ENCODE results near the gene MACROD2.
"Not testable (repeated sequence)": the region's sequence is repeated elsewhere in the genome, so short reads cannot be mapped to it uniquely, and the experiment has no call there.

MACROD2 gene

DNA sequence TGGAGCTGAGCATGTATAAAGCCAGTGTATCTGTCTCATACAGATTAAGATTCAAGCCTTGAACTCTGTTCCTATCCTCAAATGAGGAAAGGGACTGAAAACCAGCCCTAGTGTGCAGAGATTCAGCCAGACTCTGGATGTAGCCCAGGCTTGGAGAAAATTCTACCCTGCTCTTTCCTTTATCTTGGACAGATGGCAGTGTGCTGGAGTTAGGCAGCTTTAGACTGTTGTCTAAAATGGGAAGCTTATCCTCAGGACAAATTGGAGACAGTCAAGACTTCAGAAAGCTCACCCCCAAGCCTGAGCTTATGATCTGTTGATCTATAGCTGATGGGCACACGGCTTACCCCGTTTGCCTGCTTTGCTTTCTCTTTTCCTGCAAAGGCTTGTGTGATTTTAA lies 1520.4 kb downstream of the MACROD2 start:
- no peak for DNase-seq

GRCh38 chr20:15520930-15521524 lies 1525.7 kb downstream of the MACROD2 start:
- no peak for DNase-seq

DNA sequence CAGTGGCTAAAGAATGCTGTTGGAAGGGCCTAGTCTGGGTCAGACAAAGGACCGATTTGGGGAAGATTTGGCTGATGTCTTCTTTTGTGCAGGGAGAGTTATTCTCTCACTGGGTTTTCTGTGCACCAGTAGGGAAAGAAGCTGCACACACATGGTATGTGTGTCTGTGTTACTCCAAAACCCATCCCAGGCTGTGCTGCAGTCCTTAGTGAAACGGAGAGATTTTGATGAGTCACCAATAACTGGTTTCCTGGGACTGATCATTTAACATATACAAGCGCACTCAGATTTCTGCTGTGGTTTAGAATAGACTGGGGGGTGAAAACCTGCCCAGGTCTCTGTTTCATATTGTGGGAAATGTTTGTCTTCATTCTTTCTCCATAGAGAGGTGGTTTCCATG lies 1528.1 kb downstream of the MACROD2 start:
- no peak for DNase-seq

- no peak for DNase-seq
Measured at GRCh38 chr20:15528391-15529111, 1533.2 kb downstream of the MACROD2 start.

DNA sequence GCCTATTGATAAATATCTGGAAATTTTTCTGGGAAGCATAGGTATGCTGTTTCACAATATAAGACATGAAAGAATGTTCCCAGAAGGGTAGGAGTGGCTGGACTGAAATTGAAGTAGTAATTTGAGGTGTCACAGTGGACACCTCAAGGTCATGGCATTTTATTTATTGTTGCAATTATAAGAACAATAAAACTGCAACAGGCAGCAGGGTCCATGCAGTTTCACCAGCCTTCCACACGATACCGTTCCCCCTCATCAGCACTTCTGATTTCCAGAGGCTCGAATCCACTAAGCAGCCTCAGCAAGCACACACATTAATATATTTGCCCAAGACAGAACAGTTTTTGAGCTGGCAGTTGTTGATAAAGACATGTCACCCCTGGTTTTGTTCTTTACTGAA lies 1540.5 kb downstream of the MACROD2 start:
- no peak for DNase-seq

- DNase-seq = not testable (repeated sequence)
Measured at GRCh38 chr20:15537200-15537599, 1541.9 kb downstream of the MACROD2 start.

DNA sequence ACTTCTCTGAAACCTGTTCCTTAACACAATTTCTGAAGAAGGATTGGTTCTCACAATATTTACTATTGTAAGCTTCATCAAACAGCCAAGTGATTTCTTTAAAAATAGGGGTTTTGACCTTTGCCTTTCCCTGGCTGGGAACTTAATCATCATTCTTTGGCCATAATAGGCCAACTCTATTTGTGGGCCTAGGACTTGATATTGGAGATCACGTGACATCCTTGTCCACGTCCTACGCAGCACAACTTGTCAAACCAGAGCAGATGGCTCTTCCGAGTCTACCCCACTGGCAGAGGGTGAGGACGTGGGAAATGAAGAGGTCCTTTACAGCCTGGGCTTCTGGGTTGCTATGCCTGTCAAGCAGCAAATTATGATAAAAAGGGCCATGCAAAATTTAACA lies 1547.3 kb downstream of the MACROD2 start:
- no peak for DNase-seq

GRCh38 chr20:15544742-15545141 lies 1549.4 kb downstream of the MACROD2 start:
- no peak for DNase-seq

GRCh38 chr20:15546525-15547023 lies 1551.3 kb downstream of the MACROD2 start:
- DNase-seq = no peak

- DNase-seq = no peak
Measured at GRCh38 chr20:15547119-15547518, 1551.8 kb downstream of the MACROD2 start.

- DNase-seq = no peak
Measured at GRCh38 chr20:15550116-15550870, 1555.0 kb downstream of the MACROD2 start.

- no peak for DNase-seq
Measured at GRCh38 chr20:15555913-15556312, 1560.6 kb downstream of the MACROD2 start.

DNA sequence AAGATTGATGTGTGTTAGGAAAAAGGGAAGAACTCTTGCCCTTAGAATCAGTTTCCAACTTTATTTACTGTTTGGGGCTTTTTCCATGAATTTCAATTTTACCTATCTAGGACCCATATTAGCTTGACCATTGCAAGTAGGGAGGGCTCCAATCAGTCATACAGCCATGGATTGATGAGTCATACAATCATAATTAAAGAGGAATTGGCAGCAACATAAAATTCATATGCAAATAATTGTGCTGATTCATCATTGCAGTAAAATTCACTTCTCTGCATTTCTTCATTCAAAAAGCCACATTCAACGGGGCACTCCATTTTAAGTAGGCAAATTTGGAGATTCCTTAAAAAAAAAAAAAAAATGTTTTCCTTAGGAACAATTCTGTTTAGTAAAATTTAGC lies 1561.6 kb downstream of the MACROD2 start:
- no peak for DNase-seq

- DNase-seq = no peak
Measured at GRCh38 chr20:15561070-15561569, 1565.8 kb downstream of the MACROD2 start.

DNA sequence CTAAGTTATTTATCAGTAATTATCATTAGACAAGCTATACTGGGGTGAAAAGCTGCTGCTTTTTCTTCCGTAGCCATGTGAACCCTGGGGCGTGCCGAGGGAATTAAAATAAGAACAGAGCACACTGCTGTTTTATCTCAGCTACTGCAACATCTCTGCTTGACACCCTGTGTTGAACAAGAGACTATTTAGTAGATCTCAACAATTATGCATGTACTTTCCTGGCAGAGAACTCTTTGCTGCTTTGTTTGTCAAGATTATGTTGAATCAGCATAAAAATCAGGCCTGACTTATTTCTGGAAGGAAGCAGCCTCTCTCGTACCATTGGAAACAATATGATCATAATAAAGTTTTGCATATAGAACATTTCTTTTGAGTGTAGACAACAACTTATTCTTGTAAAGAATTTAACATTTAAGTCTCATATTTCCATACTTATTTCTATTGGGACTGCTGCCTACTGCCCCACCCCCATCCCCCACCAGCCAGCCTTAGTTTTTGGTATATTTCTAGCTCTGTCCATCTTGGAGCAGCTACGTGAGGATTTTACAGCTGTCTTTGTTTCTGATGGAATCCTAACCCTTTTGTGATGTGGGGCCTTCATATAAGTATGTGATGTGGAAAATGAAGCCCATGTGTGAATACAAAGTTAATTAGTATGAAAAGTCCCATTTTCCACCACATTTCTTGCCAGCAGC lies 1566.5 kb downstream of the MACROD2 start:
- no peak for DNase-seq

DNA sequence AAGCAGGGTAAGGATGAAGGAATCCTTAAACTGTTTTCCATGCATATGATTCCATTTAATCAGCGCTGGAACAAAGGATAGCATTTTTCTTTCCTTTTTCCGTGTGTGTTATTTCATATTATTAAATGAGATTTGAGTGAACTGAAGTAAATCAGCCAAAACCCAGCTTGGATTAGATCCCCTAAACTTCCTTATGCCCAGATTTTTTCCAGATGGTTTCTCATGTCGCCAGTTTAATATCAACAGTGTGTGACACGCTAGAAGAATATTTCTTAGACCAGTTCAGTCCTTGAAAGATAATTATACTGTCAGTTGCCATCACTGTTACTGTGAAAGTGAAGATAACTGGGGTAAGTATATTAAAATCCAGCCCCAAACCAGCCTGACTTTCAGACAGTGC lies 1568.5 kb downstream of the MACROD2 start:
- DNase-seq = no peak

DNA sequence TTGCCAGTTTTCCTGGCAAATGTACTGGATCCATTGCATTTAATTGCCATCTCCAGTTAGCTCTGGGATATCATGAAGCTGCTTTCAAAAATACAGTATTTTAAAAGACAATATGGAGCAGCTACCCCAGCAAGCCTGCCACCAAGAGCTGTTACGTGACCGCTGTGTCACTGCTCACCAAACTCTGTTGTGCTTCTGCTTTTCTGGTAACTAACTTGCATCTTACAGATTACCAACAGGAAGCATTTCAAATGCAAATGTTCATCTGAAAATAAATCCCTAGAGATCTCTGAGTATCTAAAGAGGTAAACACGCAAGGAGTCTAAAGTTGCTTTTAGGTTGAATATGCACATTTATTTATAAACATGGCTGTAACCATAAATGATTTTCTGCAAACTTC lies 1569.7 kb downstream of the MACROD2 start:
- no peak for DNase-seq

GRCh38 chr20:15565786-15566185 lies 1570.5 kb downstream of the MACROD2 start:
- DNase-seq = no peak

GRCh38 chr20:15567219-15567618 lies 1571.9 kb downstream of the MACROD2 start:
- no peak for DNase-seq

GRCh38 chr20:15570156-15570555 lies 1574.8 kb downstream of the MACROD2 start:
- DNase-seq = no peak

GRCh38 chr20:15571056-15571455 lies 1575.7 kb downstream of the MACROD2 start:
- DNase-seq = no peak

- no peak for DNase-seq
Measured at GRCh38 chr20:15575255-15575654, 1579.9 kb downstream of the MACROD2 start.

DNA sequence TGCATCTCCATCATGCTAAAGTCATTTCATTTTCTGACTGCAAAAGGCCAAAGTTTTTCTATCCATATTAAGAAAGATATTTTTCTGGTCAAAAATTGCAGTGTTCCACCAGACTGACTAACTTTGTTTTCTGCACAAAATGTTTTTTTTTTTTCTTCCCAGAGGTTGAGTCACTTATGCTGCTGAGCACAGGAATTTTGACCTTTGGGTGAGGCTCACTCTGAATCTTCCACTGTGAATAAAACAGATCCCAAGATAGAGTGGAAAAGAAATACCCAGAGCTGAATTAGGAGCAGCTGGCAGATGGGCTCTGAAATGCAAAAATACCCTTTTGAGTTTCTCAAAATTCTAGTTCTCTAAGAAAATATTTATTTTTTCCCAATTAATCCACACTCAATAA lies 1581.1 kb downstream of the MACROD2 start:
- no peak for DNase-seq
